ENCODE results near the gene SLC38A7.

SLC38A7 gene

GRCh38 chr16:58727796-58728568, 43.4 kb upstream of the SLC38A7 start:
- TF ChIP-seq, protein P1, sequence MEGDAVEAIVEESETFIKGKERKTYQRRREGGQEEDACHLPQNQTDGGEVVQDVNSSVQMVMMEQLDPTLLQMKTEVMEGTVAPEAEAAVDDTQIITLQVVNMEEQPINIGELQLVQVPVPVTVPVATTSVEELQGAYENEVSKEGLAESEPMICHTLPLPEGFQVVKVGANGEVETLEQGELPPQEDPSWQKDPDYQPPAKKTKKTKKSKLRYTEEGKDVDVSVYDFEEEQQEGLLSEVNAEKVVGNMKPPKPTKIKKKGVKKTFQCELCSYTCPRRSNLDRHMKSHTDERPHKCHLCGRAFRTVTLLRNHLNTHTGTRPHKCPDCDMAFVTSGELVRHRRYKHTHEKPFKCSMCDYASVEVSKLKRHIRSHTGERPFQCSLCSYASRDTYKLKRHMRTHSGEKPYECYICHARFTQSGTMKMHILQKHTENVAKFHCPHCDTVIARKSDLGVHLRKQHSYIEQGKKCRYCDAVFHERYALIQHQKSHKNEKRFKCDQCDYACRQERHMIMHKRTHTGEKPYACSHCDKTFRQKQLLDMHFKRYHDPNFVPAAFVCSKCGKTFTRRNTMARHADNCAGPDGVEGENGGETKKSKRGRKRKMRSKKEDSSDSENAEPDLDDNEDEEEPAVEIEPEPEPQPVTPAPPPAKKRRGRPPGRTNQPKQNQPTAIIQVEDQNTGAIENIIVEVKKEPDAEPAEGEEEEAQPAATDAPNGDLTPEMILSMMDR (IDR thresholded peaks at IDR 0.05; ENCODE audit: low read depth, low read length, missing control alignments): no peak
- no peak overlapping the region for H3K4me3 ChIP-seq (ENCODE audit: low read depth, low read length)
- no peak for DNase-seq (ENCODE audit: low read depth)

GRCh38 chr16:58727028-58727781, 42.6 kb upstream of the SLC38A7 start:
- no peak for DNase-seq (ENCODE audit: low read depth)
- TF ChIP-seq, protein P1 (IDR thresholded peaks at IDR 0.05; ENCODE audit: low read depth, low read length, missing control alignments): no peak
- H3K4me3 ChIP-seq (ENCODE audit: low read depth, low read length): no peak overlapping the region

- DNase-seq (ENCODE audit: low read depth): no peak
- TF ChIP-seq, protein P1 (IDR thresholded peaks at IDR 0.05; ENCODE audit: low read depth, low read length, missing control alignments): no peak
- no peak overlapping the region for H3K4me3 ChIP-seq (ENCODE audit: low read depth, low read length)
These were observed 38.5 kb upstream of the SLC38A7 start for GRCh38 chr16:58723109-58723508.

DNA sequence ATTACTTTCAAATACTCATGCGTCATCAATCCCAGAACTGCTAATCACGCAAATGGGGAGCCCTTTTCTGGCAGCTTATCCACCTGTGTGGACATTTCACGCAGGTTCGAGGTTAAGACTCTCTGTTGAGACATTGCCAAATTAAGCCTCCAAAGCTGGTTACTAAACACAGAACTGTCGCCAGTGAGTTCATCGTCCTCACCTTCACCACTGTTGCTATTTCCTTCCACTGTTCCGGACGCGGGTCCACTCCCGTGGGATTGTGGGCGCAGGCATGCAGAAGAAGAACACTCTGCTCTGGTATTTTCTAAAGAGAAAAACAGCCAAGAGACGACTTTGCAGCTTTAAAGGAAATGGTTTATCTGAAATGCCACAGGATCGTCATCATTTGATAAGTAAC, 33.4 kb upstream of the SLC38A7 start:
- TF ChIP-seq, protein P1 (IDR thresholded peaks at IDR 0.05; ENCODE audit: low read depth, low read length, missing control alignments): no peak
- no peak overlapping the region for H3K4me3 ChIP-seq (ENCODE audit: low read depth, low read length)
- DNase-seq (ENCODE audit: low read depth): no peak

GRCh38 chr16:58716468-58716867, 31.9 kb upstream of the SLC38A7 start:
- H3K4me3 ChIP-seq (ENCODE audit: low read depth, low read length): no peak overlapping the region
- no peak for DNase-seq (ENCODE audit: low read depth)
- TF ChIP-seq, protein P1 (IDR thresholded peaks at IDR 0.05; ENCODE audit: low read depth, low read length, missing control alignments): no peak

GRCh38 chr16:58713742-58714141, 29.2 kb upstream of the SLC38A7 start:
- DNase-seq (ENCODE audit: low read depth): no peak
- no peak overlapping the region for H3K4me3 ChIP-seq (ENCODE audit: low read depth, low read length)
- TF ChIP-seq, protein P1 (IDR thresholded peaks at IDR 0.05; ENCODE audit: low read depth, low read length, missing control alignments): no peak

Data from GM12864 (cell line).